22Rv1 (cell line): ENCODE data around the gene SCN5A.

ENCODE experiments used
- ZFX ChIP-seq: fragments of 450-650 bp; IDR thresholded peaks from 2 replicates; pipeline ENCODE4 v1.6.1; 2017; ENCODE audit warnings: antibody characterized with exemption, borderline replicate concordance
- TF ChIP-seq, protein P1 (sequence below): fragments of 450-650 bp; IDR thresholded peaks from 2 replicates; pipeline ENCODE4 v1.5.1; 2017; ENCODE audit warnings: mild to moderate bottlenecking

DNA sequence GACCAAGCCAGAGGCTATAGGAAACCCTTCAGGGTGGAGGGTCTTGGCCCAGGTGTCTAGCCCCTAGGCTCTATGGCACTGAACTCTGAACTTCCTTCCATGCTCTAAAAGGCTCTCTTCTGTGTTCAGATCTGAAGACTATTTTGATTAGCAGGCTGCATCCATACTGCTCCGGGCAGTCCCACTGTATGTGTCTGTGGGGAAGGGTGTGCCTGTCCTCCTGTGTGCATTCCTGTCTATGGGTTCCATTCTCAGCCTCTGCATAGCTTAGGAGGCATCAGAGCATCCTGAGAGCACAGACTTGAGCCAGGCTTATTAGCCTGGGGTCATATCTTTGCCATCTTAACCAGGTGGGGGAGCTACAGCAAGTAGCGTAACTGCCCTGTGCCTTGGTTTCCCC is 115.3 kb downstream of the SCN5A start:
- TF ChIP-seq, protein P1, sequence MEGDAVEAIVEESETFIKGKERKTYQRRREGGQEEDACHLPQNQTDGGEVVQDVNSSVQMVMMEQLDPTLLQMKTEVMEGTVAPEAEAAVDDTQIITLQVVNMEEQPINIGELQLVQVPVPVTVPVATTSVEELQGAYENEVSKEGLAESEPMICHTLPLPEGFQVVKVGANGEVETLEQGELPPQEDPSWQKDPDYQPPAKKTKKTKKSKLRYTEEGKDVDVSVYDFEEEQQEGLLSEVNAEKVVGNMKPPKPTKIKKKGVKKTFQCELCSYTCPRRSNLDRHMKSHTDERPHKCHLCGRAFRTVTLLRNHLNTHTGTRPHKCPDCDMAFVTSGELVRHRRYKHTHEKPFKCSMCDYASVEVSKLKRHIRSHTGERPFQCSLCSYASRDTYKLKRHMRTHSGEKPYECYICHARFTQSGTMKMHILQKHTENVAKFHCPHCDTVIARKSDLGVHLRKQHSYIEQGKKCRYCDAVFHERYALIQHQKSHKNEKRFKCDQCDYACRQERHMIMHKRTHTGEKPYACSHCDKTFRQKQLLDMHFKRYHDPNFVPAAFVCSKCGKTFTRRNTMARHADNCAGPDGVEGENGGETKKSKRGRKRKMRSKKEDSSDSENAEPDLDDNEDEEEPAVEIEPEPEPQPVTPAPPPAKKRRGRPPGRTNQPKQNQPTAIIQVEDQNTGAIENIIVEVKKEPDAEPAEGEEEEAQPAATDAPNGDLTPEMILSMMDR = peak; percentile 11; the same call in 1 of the 2 replicates
- no peak for TF ChIP-seq ZFX
